HFF-Myc (cell line): ENCODE data around the gene SYNDIG1.

Experiments used
- DNase-seq: peaks from one replicate; pipeline ENCODE4 v3.0.0-alpha.2; 2011; ENCODE audit warnings: low read depth; ENCODE audit errors: extremely low read depth
- H3K4me3 ChIP-seq: replicated peaks from 2 replicates; pipeline ENCODE4 v1.5.1; 2011; ENCODE audit warnings: low read depth, mild to moderate bottlenecking, control low read depth, low read length
- CTCF ChIP-seq: IDR thresholded peaks from 2 replicates; pipeline ENCODE4 v1.5.1; 2012; ENCODE audit warnings: mild to moderate bottlenecking, low read depth, low read length, control low read depth; ENCODE audit errors: missing control alignments

The SYNDIG1 gene

GRCh38 chr20:24674921-24675605 lies 205.6 kb downstream of the SYNDIG1 start:
- no peak overlapping the region for H3K4me3 ChIP-seq
- no peak for DNase-seq
- TF ChIP-seq CTCF: no peak

- no peak overlapping the region for H3K4me3 ChIP-seq
- no peak for TF ChIP-seq CTCF
Observed at GRCh38 chr20:24675651-24676352, 206.4 kb downstream of the SYNDIG1 start.

GRCh38 chr20:24676353-24676977 lies 207.0 kb downstream of the SYNDIG1 start:
- no peak for DNase-seq
- TF ChIP-seq CTCF: no peak
- H3K4me3 ChIP-seq: no peak overlapping the region

More at GRCh38 chr20:24675651-24676352, 206.4 kb downstream of the SYNDIG1 start:
- no peak for DNase-seq

GRCh38 chr20:24676978-24677370 lies 207.5 kb downstream of the SYNDIG1 start:
- H3K4me3 ChIP-seq: no peak overlapping the region
- no peak for TF ChIP-seq CTCF
- DNase-seq: no peak

GRCh38 chr20:24677626-24678315 lies 208.3 kb downstream of the SYNDIG1 start:
- TF ChIP-seq CTCF: no peak
- no peak overlapping the region for H3K4me3 ChIP-seq
- no peak for DNase-seq

GRCh38 chr20:24678351-24679106 lies 209.1 kb downstream of the SYNDIG1 start:
- no peak for DNase-seq
- no peak for TF ChIP-seq CTCF
- no peak overlapping the region for H3K4me3 ChIP-seq
